Activated CD8-positive, alpha-beta memory T cell treated with anti-CD3 and anti-CD28 coated beads, Interleukin-2, amount 10 ng/mL, durations not matched to agents 7 days and 5 days (primary cell): ENCODE data around the gene GSKIP. TPM values are rescaled to one million over a fixed set of nuclear protein-coding genes. Genes with fewer than 3 reads are reported as not detected.
"Not testable (repeated sequence)": the region's sequence is repeated elsewhere in the genome, so short reads cannot be mapped to it uniquely, and the experiment has no call there.

Experiments
- ATAC-seq: fragments of 150-1000 bp; cut with Tn5 transposase; one replicate; pipeline ENCODE4 v1.10.0; 2021; ENCODE audit warnings: moderate library complexity
- CTCF ChIA-PET: fragments of 350-600 bp; sonication (Branson Sonifier 250); formaldehyde crosslinking; loops from one replicate; lab custom pipeline; 2021; ENCODE audit warnings: antibody characterized with exemption; lab: Charles Lee
- DNase-seq: peaks from one replicate; pipeline ENCODE4 v3.0.0-alpha.2; 2020
- H3K27ac Mint-ChIP-seq: one replicate; pipeline ENCODE4 v1.8.0; 2021; ENCODE audit warnings: mild to moderate bottlenecking, mixed read lengths
- H3K27me3 Mint-ChIP-seq: one replicate; pipeline ENCODE4 v1.8.0; 2021; ENCODE audit warnings: mixed read lengths
- H3K36me3 Mint-ChIP-seq: one replicate; pipeline ENCODE4 v1.8.0; 2021; ENCODE audit warnings: mild to moderate bottlenecking, mixed read lengths
- H3K4me1 Mint-ChIP-seq: one replicate; pipeline ENCODE4 v1.8.0; 2021; ENCODE audit warnings: mixed read lengths
- H3K4me3 Mint-ChIP-seq: one replicate; pipeline ENCODE4 v1.8.0; 2021; ENCODE audit warnings: mild to moderate bottlenecking, moderate library complexity, mixed read lengths
- H3K9me3 Mint-ChIP-seq: one replicate; pipeline ENCODE4 v1.8.0; 2022; ENCODE audit warnings: low read depth, mixed read lengths
- total RNA-seq, 2 experiments: library from RNA; stranded (reverse); gene quantifications; one replicate each; pipeline ENCODE4 v1.2.3, GENCODE V29; 2021

Gene GSKIP, protein sequence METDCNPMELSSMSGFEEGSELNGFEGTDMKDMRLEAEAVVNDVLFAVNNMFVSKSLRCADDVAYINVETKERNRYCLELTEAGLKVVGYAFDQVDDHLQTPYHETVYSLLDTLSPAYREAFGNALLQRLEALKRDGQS
- 10 to 100 TPM; 15.0 to 26.0 TPM for total RNA-seq

DNA sequence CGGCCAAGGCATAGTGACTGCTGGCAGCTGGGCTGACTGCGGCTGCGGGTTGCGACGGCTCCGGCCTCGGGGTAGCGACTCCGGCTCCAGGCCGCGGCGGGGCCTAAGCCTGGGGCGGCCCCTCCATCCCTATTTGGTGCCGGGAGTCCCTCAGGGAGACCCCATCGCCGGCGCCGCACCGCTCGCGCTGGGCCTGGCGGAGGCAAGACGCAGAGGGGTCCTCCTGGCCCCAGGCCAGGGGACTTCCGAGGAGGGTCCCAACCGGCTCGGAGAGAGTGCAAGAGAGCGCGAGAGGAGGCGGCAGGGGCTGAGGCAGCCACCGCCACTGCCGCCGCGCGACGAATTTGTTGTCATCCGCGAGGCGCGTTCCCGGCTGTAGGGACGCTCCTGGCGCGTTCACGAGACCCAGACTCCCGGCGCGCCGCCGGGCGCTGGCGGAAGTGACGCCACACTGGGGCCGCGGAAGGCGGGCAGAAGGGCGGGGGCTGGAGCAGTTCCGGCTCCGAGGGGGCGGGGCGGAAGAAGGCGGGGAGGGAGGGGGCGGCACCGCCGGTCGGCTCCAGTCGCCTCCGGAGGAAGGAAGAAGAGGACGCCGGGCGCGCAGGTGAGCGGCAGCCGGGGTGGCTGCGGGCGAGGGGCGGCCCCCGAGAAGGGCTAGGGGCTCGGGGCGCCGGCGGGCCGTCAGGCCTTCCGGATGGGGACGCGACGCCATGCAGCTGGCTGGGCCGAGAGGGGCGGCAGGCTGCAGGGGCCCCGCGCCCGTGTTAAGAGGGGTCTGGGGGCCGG lies at the start of gene GSKIP, which contains the start of gene ATG2B:
GSKIP (plus strand) TSS at position 562 of the 786 bp plus-strand sequence. CDS start 18,722 bp downstream, outside the sequence.
ATG2B (minus strand) TSS at position 377 of the 786 bp plus-strand sequence; CDS start at position 12, 365 bp downstream.
- ATAC-seq (peak; percentile 81), DNase-seq (peak; percentile 97)
- Mint-ChIP-seq H3K27ac (peak within 1 kb of the TSS; percentile 86), H3K9me3 (no peaks in the 10 kb centered on the region), H3K4me1 (peaks cover 39% of the 10 kb centered on the region), H3K36me3 (peaks cover 5% of the 10 kb centered on the region), H3K27me3 (no peaks in the 10 kb centered on the region), H3K4me3 (peak within 1 kb of the TSS; percentile 80)
- CTCF ChIA-PET: interaction anchor here (1.1 kb wide), 1 partner anchor 28 kb away, joined by 3 read pairs; no protein-coding TSS in a partner anchor

DNA sequence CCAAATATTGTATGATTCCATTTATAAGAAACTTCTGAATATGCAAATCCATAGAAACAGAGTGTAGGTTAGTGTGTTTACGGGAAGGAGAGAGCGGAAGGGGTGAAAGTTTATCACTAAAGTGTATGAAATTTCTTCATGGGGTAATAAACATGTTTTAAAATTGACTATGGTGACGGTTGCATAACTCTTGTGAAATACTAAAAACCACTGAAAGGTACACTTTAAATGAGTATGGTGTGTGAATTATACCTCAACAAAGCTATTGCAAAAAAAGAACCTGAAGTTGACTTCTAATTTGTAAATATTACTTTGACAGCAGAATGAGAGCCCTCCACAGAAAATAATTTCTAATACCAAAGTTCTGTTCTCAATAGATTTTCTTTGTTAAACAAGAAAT lies 47.2 kb upstream of the GSKIP start:
- CTCF ChIA-PET: no interaction called here
- no peak for ATAC-seq
- H3K27ac Mint-ChIP-seq: no peak overlapping the region
- peaks cover 27% of the 10 kb centered on the region for H3K36me3 Mint-ChIP-seq
- H3K4me1 Mint-ChIP-seq: peaks cover 4% of the 10 kb centered on the region
- H3K4me3 Mint-ChIP-seq: no peak overlapping the region
- H3K9me3 Mint-ChIP-seq: no peaks in the 10 kb centered on the region
- no peak for DNase-seq
- no peaks in the 10 kb centered on the region for H3K27me3 Mint-ChIP-seq

DNA sequence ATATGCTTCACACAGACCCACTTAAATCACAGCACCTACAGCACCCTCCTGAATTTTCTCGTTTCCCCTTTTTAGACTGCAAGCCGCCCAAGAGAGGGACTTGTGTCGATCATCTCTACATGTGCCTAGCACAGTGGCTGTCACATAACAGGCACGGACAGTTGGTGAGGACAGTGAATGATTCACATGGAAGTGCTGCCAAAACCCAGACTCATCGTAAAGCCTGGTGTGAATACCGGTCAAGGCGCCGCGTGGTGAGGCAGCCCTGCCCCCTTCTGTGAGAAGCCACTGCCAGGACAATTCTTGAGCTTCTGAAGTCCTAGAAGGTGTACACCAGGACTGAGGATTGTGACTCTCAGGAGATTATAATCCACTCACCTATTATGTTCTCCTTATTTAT lies 44.5 kb upstream of the GSKIP start:
- peaks cover 4% of the 10 kb centered on the region for H3K4me1 Mint-ChIP-seq
- ATAC-seq (no peak), DNase-seq (no peak)
- H3K27me3 Mint-ChIP-seq: no peaks in the 10 kb centered on the region
- H3K9me3 Mint-ChIP-seq: no peaks in the 10 kb centered on the region
- H3K4me3 Mint-ChIP-seq: no peak overlapping the region
- H3K36me3 Mint-ChIP-seq: peaks cover 28% of the 10 kb centered on the region
- H3K27ac Mint-ChIP-seq: no peak overlapping the region
- CTCF ChIA-PET: no interaction called here

DNA sequence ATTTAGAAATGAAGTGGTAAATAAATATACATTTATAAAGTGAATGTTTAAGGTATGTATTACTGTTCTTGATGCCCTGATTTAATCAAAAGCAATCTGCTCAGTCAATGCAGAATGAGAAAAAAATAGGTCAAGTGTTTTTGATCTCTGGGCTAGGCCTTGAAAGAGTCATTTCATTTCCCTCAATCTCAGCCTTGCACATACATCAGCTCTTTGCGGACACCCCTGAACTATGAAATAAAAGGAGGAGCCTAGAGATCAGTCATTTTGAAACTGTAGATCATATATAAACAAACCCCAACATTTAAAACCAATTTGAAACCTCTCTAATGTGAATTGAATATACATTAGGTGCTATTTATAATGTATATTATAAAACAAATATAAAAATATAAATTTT lies 42.7 kb upstream of the GSKIP start:
- Mint-ChIP-seq H3K4me3 (no peak overlapping the region), H3K36me3 (peaks cover 18% of the 10 kb centered on the region), H3K9me3 (no peaks in the 10 kb centered on the region), H3K4me1 (peaks cover 4% of the 10 kb centered on the region), H3K27ac (no peak overlapping the region), H3K27me3 (no peaks in the 10 kb centered on the region)
- ATAC-seq (peak; percentile 84), DNase-seq (no peak)
- CTCF ChIA-PET: no interaction called here

DNA sequence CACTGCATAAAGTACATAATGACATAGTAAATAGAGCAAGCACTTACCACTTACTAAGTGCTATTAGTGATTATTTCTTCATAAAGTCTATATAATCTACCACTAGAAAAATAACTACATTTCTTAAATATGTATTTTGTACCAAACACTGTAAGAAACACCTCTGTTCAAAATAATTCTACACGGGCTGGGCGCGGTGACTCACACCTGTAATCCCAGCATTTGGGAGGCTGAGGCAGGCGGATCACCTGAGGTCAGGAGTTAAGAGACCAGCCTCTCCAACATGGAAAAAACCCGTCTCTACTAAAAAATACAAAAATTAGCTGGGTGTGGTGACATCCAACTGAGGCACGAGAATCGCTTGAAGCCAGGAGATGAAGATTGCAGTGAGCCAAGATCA lies 39.1 kb upstream of the GSKIP start:
- no peak overlapping the region for H3K4me3 Mint-ChIP-seq
- CTCF ChIA-PET: no interaction called here
- no peaks in the 10 kb centered on the region for H3K27me3 Mint-ChIP-seq
- peaks cover 4% of the 10 kb centered on the region for H3K4me1 Mint-ChIP-seq
- no peak overlapping the region for H3K27ac Mint-ChIP-seq
- ATAC-seq (no peak), DNase-seq (no peak)
- peaks cover 7% of the 10 kb centered on the region for H3K36me3 Mint-ChIP-seq
- H3K9me3 Mint-ChIP-seq: no peaks in the 10 kb centered on the region

DNA sequence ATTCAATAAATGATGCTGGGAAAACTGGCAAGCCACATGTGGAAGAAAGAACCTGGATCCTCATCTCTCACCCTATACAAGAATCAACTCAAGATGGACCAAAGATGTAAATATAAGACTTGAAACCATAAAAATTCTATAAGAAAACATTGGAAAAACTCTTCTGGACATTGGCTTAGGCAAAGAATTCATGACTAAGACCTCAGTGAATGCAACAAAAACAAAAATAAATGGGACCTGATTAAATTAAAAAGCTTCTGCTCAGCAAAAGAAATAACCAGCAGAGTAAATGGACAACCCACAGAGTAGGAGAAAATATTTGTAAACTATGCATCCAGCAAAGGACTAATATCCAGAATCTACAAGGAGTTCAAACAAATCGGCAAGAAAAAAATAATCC lies 24.8 kb upstream of the GSKIP start:
- Mint-ChIP-seq H3K9me3 (no peaks in the 10 kb centered on the region), H3K4me1 (peaks cover 2% of the 10 kb centered on the region), H3K4me3 (no peak overlapping the region), H3K27me3 (no peaks in the 10 kb centered on the region), H3K36me3 (peaks cover 23% of the 10 kb centered on the region), H3K27ac (no peak overlapping the region)
- ATAC-seq (no peak), DNase-seq (no peak)
- CTCF ChIA-PET: interaction anchor here (0.8 kb wide), 1 partner anchor 95 kb away, joined by 3 read pairs; no protein-coding TSS in a partner anchor

DNA sequence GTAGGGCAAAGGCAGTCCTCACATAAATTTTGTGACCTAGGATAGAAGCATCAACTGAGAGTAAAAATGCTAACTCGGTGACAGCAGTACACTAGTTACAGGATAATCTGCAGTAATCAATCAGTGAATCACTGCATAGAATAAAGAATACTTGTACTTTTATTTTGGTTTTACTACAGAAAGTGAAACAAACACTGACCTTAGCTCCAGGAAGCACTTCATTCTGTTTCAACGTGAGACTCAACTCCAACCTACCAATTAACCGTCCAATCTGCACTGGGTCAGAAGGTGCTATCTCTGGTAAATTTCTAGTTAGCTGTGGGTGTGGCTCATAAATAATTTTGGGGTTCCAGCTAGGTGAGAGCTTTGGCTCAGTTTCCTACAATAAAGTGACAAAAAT lies 22.0 kb upstream of the GSKIP start:
- no peaks in the 10 kb centered on the region for H3K27me3 Mint-ChIP-seq
- no peak overlapping the region for H3K27ac Mint-ChIP-seq
- peak; percentile 30 for ATAC-seq
- H3K4me3 Mint-ChIP-seq: no peak overlapping the region
- peaks cover 21% of the 10 kb centered on the region for H3K36me3 Mint-ChIP-seq
- no peaks in the 10 kb centered on the region for H3K9me3 Mint-ChIP-seq
- DNase-seq: no peak
- CTCF ChIA-PET: interaction anchor here (0.6 to 1.6 kb wide), 3 partner anchors 16 to 48 kb away, joined by 3 read pairs; no protein-coding TSS in a partner anchor
- peaks cover 2% of the 10 kb centered on the region for H3K4me1 Mint-ChIP-seq

DNA sequence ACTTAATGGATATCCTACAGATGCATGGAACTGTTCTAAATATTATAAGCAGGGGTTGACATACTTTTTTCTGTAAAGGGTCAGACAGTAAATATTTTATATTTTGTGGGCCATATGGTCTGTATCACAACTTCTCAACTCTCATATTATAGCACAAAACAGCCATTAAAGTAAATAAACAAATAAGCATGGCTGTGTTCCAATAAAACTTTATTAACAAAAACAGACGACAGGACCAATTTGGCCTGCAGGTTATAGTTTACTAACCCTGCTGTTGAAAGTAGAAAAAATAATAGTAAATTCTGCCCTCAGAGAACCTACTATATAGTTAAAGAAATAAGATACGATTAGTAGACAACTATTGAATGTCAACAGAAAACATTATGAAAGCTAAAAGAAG lies 17.7 kb upstream of the GSKIP start:
- DNase-seq (no peak), ATAC-seq (no peak)
- Mint-ChIP-seq H3K9me3 (no peaks in the 10 kb centered on the region), H3K4me3 (no peak overlapping the region), H3K36me3 (peaks cover 5% of the 10 kb centered on the region), H3K4me1 (peaks cover 11% of the 10 kb centered on the region), H3K27ac (no peak overlapping the region), H3K27me3 (no peaks in the 10 kb centered on the region)
- CTCF ChIA-PET: no interaction called here

DNA sequence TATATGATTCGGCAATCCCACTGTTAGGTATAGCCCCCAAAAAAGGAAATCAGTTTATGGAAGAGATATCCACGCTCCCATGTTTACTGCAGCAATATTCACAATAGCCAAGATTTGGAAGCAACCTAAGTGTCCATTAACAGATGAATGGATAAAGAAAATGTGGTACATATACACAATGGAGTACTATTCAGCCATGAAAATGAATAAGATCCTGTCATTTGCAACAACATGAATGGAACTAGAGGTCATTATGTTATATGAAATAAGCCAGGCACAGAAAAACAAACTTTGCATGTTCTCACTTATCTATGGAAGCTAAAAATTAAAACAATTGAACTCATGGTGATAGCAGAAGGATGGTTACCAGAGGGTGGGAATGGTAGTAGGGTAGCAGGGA lies 15.4 kb upstream of the GSKIP start:
- H3K4me1 Mint-ChIP-seq, H3K27me3 Mint-ChIP-seq, DNase-seq, H3K9me3 Mint-ChIP-seq, H3K27ac Mint-ChIP-seq, H3K36me3 Mint-ChIP-seq, ATAC-seq, H3K4me3 Mint-ChIP-seq, CTCF ChIA-PET: not testable (repeated sequence)

DNA sequence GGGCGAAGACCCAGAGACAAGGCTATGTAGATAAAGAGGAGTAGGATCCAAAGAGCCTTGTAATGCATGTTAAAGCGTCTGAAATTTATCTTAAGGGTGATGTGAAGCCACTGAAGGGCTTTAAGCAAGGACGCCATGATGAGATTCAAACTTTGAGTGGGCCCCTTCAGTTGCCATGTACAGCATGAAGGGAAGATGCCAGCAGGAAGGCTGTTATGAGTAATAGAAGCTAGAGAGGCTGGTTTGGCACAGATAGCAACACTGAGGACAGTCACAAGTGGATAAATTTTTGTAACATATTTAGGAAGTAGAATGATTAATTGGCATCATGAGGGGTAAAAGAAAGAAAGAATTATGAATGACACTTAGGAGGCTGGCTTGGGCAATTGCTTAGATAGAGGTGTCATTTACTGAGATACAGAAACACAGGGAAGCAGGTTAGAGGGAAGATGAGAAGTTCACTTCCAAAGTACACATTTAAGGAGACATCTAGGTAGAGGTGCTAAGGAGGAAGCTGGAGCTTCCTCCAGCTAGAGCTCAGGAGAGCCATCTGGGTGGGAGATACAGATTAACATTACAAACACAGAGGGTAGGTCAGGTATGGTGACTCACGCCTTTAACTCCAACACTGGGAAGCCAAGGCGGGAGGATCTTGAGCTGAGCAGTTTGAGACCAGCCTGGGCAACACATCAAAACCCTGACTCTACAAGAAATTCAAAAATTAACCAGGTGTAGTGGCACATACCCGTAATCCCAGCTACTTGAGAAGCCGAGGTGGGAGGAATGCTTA lies 13.8 kb upstream of the GSKIP start:
- ATAC-seq (peak; percentile 57), DNase-seq (no peak)
- H3K9me3 Mint-ChIP-seq: no peaks in the 10 kb centered on the region
- no peaks in the 10 kb centered on the region for H3K27me3 Mint-ChIP-seq
- H3K36me3 Mint-ChIP-seq: peaks cover under 1% of the 10 kb centered on the region
- peak overlapping the region; percentile 0 for H3K27ac Mint-ChIP-seq
- CTCF ChIA-PET: no interaction called here
- H3K4me1 Mint-ChIP-seq: peaks cover 9% of the 10 kb centered on the region
- no peak overlapping the region for H3K4me3 Mint-ChIP-seq

DNA sequence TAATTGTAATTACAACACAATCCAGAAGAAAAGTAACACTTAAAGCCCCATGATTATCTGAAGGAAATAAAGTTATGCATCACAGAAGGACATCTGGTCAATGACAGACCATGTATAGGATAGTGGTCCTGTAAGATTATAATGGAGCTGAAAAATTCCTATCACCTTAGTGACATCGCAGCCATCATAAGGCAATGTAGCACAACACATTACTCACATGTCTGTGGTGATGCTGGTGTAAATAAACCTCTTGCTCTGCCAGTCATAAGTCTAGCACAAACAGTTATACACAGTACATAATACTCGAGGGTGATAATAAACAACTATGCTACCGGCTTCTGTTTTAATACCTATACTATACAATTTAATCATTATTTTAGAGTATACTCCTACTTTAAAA lies 11.3 kb upstream of the GSKIP start:
- no peak overlapping the region for H3K4me3 Mint-ChIP-seq
- no peak overlapping the region for H3K27ac Mint-ChIP-seq
- ATAC-seq (no peak), DNase-seq (no peak)
- H3K36me3 Mint-ChIP-seq: peaks cover 3% of the 10 kb centered on the region
- CTCF ChIA-PET: no interaction called here
- H3K9me3 Mint-ChIP-seq: no peaks in the 10 kb centered on the region
- peaks cover 10% of the 10 kb centered on the region for H3K4me1 Mint-ChIP-seq
- H3K27me3 Mint-ChIP-seq: no peaks in the 10 kb centered on the region

DNA sequence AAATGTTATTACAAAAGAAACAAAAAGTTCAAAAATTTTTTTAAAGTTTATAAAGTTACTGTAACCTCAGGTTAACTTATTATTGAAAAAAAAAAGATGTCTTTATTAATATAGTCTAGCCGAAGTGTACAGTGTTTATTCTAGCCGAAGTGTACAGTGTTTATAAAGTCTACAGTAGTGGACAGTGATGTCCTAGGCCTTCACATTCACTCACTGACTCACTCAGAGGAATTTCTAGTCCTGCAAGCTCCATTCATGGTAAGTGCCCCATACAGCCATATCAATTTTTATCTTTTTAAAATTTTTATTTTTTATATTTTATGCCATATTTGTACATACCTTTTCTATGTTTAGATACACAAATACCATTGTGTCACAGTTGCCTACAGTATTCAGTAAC lies 10.6 kb upstream of the GSKIP start:
- Mint-ChIP-seq H3K4me3 (no peak overlapping the region), H3K27me3 (no peaks in the 10 kb centered on the region), H3K9me3 (no peaks in the 10 kb centered on the region), H3K27ac (no peak overlapping the region), H3K36me3 (peaks cover 6% of the 10 kb centered on the region), H3K4me1 (peaks cover 13% of the 10 kb centered on the region)
- DNase-seq (no peak), ATAC-seq (no peak)
- CTCF ChIA-PET: interaction anchor here (0.6 kb wide), 1 partner anchor 195 kb away, joined by 3 read pairs; no protein-coding TSS in a partner anchor

DNA sequence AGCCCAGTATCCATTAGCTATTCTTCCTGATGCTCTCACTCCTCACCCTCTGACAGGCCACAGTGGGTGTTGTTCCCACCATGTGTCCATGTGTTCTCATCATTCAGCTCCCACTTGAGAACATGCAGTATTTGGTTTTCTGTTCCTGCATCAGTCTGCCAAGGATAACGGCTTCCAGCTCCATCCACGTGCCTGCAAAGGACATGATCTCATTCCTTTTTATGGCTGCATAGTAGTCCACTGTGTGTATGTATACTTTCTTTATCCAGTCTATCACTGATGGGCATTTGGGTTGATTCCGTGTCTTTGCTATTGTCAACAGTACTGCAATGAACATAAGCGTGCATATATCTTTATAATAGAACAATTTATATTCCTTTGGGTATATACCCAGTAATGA lies 9.1 kb upstream of the GSKIP start:
- peaks cover 6% of the 10 kb centered on the region for H3K36me3 Mint-ChIP-seq
- no peak overlapping the region for H3K4me3 Mint-ChIP-seq
- no peak overlapping the region for H3K27ac Mint-ChIP-seq
- CTCF ChIA-PET: no interaction called here
- no peak for ATAC-seq
- peaks cover 9% of the 10 kb centered on the region for H3K4me1 Mint-ChIP-seq
- H3K9me3 Mint-ChIP-seq: no peaks in the 10 kb centered on the region
- no peak for DNase-seq
- no peaks in the 10 kb centered on the region for H3K27me3 Mint-ChIP-seq
